Endothelial cell of umbilical vein (primary cell): Measurements from ENCODE around the gene CLPTM1L. TPM values are rescaled to one million over a fixed set of nuclear protein-coding genes. Genes with fewer than 3 reads are reported as not detected.

ENCODE experiments used
- BruUV-seq: library from RNA; stranded (reverse); fragments of 400-500 nt; replicated peaks from 2 replicates; lab custom pipeline; 2021; lab: Mats Ljungman, UMichigan
- CTCF ChIA-PET: fragments of 300-600, 350-600 bp; sonication (Branson Sonifier 250); formaldehyde crosslinking; loops from one replicate; lab custom pipeline; 2021; ENCODE audit warnings: antibody characterized with exemption, inconsistent platforms; lab: Charles Lee
- POLR2A ChIA-PET: fragments of 300-600, 350-600 bp; sonication (Branson Sonifier 250); formaldehyde crosslinking; loops from one replicate; lab custom pipeline; 2021; ENCODE audit warnings: antibody characterized with exemption, inconsistent platforms; lab: Charles Lee
- DNase-seq: peaks from one replicate; pipeline ENCODE4 v3.0.0-alpha.2; 2011; ENCODE audit warnings: low read depth, low spot score
- FAIRE-seq: peaks from 2 replicates; lab custom pipeline; 2011; peaks lifted over from hg19 to GRCh38; lab: Jason Lieb, UNC
- H2AFZ ChIP-seq: 2 replicates; pipeline ENCODE4 v1.6.0; 2012; ENCODE audit warnings: low read depth, low read length, control low read depth, inconsistent platforms
- H3K27ac ChIP-seq: 2 replicates; pipeline ENCODE4 v1.5.1; 2011; ENCODE audit warnings: low read depth, mild to moderate bottlenecking, control low read depth, low read length, moderate library complexity; ENCODE audit not compliant: insufficient read depth
- H3K27me3 ChIP-seq, 2 experiments: 2 replicates each; pipeline versions ENCODE4 v1.6.0 to v1.6.1; 2011; ENCODE audit warnings: low read length in 2 of 2, mixed read lengths in 1 of 2; ENCODE audit not compliant: control insufficient read depth in 2 of 2, insufficient read depth in 2 of 2
- H3K36me3 ChIP-seq, 2 experiments: 2 replicates in 1 of 2; 3 replicates in 1 of 2; pipeline ENCODE4 v1.5.1; 2011; ENCODE audit warnings: low read length in 2 of 2, mild to moderate bottlenecking in 1 of 2, moderate library complexity in 1 of 2; ENCODE audit not compliant: control insufficient read depth in 2 of 2, insufficient read depth in 2 of 2; ENCODE audit errors: extremely low read depth in 1 of 2
- H3K4me1 ChIP-seq: 3 replicates; pipeline ENCODE4 v1.5.1; 2011; ENCODE audit warnings: mild to moderate bottlenecking, low read length; ENCODE audit not compliant: control insufficient read depth, insufficient read depth; ENCODE audit errors: extremely low read depth
- H3K4me2 ChIP-seq: 2 replicates; pipeline ENCODE4 v1.6.1; 2011; ENCODE audit warnings: low read length, control low read depth, mixed read lengths; ENCODE audit not compliant: insufficient read depth
- H3K4me3 ChIP-seq, 3 experiments: fragments of 200-600 bp in 1 of 3; sonication (generic), shearing (Covaris generic) in 1 of 3; replicated peaks in 1 of 3; 2 replicates each; pipeline ENCODE4 v1.5.1; 2011 to 2016; ENCODE audit warnings: control low read depth in 3 of 3, low read length in 3 of 3, mild to moderate bottlenecking in 2 of 3, inconsistent platforms in 1 of 3, low read depth in 1 of 3, moderate library complexity in 1 of 3; ENCODE audit not compliant: insufficient read depth in 1 of 3
- H3K79me2 ChIP-seq: 2 replicates; pipeline ENCODE4 v1.6.0; 2012; ENCODE audit warnings: low read length, inconsistent platforms; ENCODE audit not compliant: control insufficient read depth, insufficient read depth
- H3K9ac ChIP-seq: replicated peaks from 2 replicates; pipeline ENCODE3; 2011; ENCODE audit warnings: low read length, control low read depth; ENCODE audit not compliant: insufficient read depth; ENCODE audit errors: extremely low read depth
- H3K9me1 ChIP-seq: replicated peaks from 3 replicates; pipeline ENCODE4 v1.6.0; 2011; ENCODE audit warnings: mild to moderate bottlenecking, low read length; ENCODE audit not compliant: control insufficient read depth, insufficient read depth; ENCODE audit errors: extremely low read depth
- H3K9me3 ChIP-seq: replicated peaks from 2 replicates; pipeline ENCODE4 v1.5.1; 2012; ENCODE audit warnings: low read length, inconsistent platforms; ENCODE audit not compliant: control insufficient read depth, insufficient read depth
- H4K20me1 ChIP-seq: replicated peaks from 2 replicates; pipeline ENCODE3; 2011; ENCODE audit warnings: mild to moderate bottlenecking, low read length; ENCODE audit not compliant: control insufficient read depth, insufficient read depth; ENCODE audit errors: extremely low read depth
- CTCF ChIP-seq, 2 donors: IDR thresholded peaks; 1 replicate in 1 of 2; 2 replicates in 1 of 2; pipeline ENCODE4 v1.5.1; 2011; ENCODE audit warnings: low read length in 2 of 2, mild to moderate bottlenecking in 2 of 2, moderate library complexity in 2 of 2, control low read depth in 1 of 2, inconsistent platforms in 1 of 2, low read depth in 1 of 2; ENCODE audit not compliant: insufficient read depth in 1 of 2; ENCODE audit errors: extremely low read depth in 1 of 2
- EZH2 ChIP-seq: IDR thresholded peaks from 2 replicates; pipeline ENCODE4 v1.6.1; 2012; ENCODE audit warnings: borderline replicate concordance, low read depth, mild to moderate bottlenecking, moderate library complexity, low read length, inconsistent platforms; ENCODE audit not compliant: severe bottlenecking
- FOS ChIP-seq: IDR thresholded peaks from 2 replicates; pipeline ENCODE4 v1.6.1; 2011; ENCODE audit warnings: mild to moderate bottlenecking, low read length, moderate library complexity, borderline replicate concordance; ENCODE audit not compliant: insufficient read depth
- GATA2 ChIP-seq: IDR thresholded peaks from 2 replicates; pipeline ENCODE4 v1.7.0; 2011; ENCODE audit warnings: low read depth, mild to moderate bottlenecking, moderate library complexity, mixed read lengths, low read length; ENCODE audit not compliant: insufficient read length, insufficient read depth
- JUN ChIP-seq: IDR thresholded peaks from 2 replicates; pipeline ENCODE4 v1.6.1; 2011; ENCODE audit warnings: borderline replicate concordance, low read depth; ENCODE audit not compliant: insufficient read length, insufficient read depth
- MAX ChIP-seq: IDR thresholded peaks from 2 replicates; pipeline ENCODE4 v1.6.1; 2011; ENCODE audit not compliant: insufficient read depth, insufficient read length
- MYC ChIP-seq: IDR thresholded peaks from one replicate; pipeline ENCODE4 v1.6.1; 2011; ENCODE audit warnings: mild to moderate bottlenecking, low read depth, low read length
- POLR2A ChIP-seq: IDR thresholded peaks from 2 replicates; pipeline ENCODE4 v1.6.1; 2012; ENCODE audit warnings: low read depth, mild to moderate bottlenecking, control low read depth, low read length
- POLR2AphosphoS5 ChIP-seq: IDR thresholded peaks from 2 replicates; pipeline ENCODE4 v1.6.1; 2012; ENCODE audit warnings: low read depth, mild to moderate bottlenecking, control low read depth, low read length, moderate library complexity; ENCODE audit not compliant: insufficient read depth
- dilution Hi-C: fragments of 300-500 bp; cut with MboI; formaldehyde crosslinking; loops from one replicate; pipeline ENCODE4 v1.15.0; 2019; ENCODE audit warnings: low sequenced_read_pairs; ENCODE audit not compliant: extremely low pct_ligation_motif_present
- intact Hi-C: fragments of 100-400 bp; cut with micrococcal nuclease; formaldehyde crosslinking; loops from one replicate; pipeline ENCODE4 v1.10.0; 2022
- polyA plus RNA-seq, 4 experiments: library from polyadenylated mRNA; depleted of rRNA in 3 of 4; stranded (reverse) in 3 of 4; unstranded in 1 of 4; fragments of >200 nt; gene quantifications; 2 replicates each; pipeline versions ENCODE4 v1.2.1 to v1.2.3, GENCODE V29; 2011 to 2012; ENCODE audit warnings: missing spikeins in 1 of 4
- total RNA-seq: library from RNA; stranded (reverse); gene quantifications from 2 replicates; pipeline ENCODE4 v1.2.3, GENCODE V29; 2021

CLPTM1L gene
- total and polyA plus RNA-seq, 2 donors (not counting 3 experiments of a cell fraction or from before 2014, with no cell fraction given): 116 to 191 TPM

GRCh38 chr5:1270933-1271914 is 73.7 kb downstream of the CLPTM1L start:
- Histone ChIP-seq H3K27me3 (no peaks in the 10 kb centered on the region), H3K4me2 (no peak overlapping the region), H3K4me1 (no peaks in the 10 kb centered on the region), H3K9me3 (no peaks in the 10 kb centered on the region), H3K9ac (no peak overlapping the region), H3K36me3 (no peaks in the 10 kb centered on the region), H3K4me3 (no peak overlapping the region), H2AFZ (no peak overlapping the region), H3K79me2 (no peaks in the 10 kb centered on the region), H4K20me1 (no peaks in the 10 kb centered on the region), H3K27ac (no peak overlapping the region), H3K9me1 (no peaks in the 10 kb centered on the region)
- dilution Hi-C loops (no loop called here), intact Hi-C loops (no loop called here)
- DNase-seq (no peak), FAIRE-seq (no peak)
- ChIA-PET POLR2A (no interaction called here), CTCF (no interaction called here)
- no peak for TF ChIP-seq CTCF (IDR thresholded peaks at IDR 0.05; ENCODE audit: extremely low read depth in 1 of 2, insufficient read depth in 1 of 2, low read depth in 1 of 2, low read length in 2 of 2)
- TF ChIP-seq FOS: no peak
- no peak for TF ChIP-seq POLR2A
- no peak for TF ChIP-seq MYC
- no peak for TF ChIP-seq MAX
- no peak for TF ChIP-seq POLR2AphosphoS5
- no peak for TF ChIP-seq EZH2
- TF ChIP-seq GATA2: no peak
- TF ChIP-seq JUN: no peak
- no TSS peak for BruUV-seq
